Neural progenitor cell (in vitro differentiated cells): ENCODE measurements around the gene ABTB1.

Experiments
- CTCF ChIP-seq: fragments of 200-600 bp; sonication (generic); IDR thresholded peaks from 2 replicates; pipeline ENCODE4 v1.5.1; 2017; ENCODE audit warnings: antibody characterized with exemption, mild to moderate bottlenecking
- EZH2 ChIP-seq: fragments of 200-600 bp; sonication (generic); IDR thresholded peaks from 2 replicates; pipeline ENCODE4 v1.6.1; 2017; ENCODE audit warnings: antibody characterized with exemption, mild to moderate bottlenecking, moderate library complexity

- TF ChIP-seq EZH2: no peak
- no peak for TF ChIP-seq CTCF
These were observed 36.1 kb downstream of the ABTB1 start for GRCh38 chr3:127708837-127709236.
